WI38 (cell line): ENCODE results near the gene TXNIP.
"Not testable (repeated sequence)": the region's sequence is repeated elsewhere in the genome, so short reads cannot be mapped to it uniquely, and the experiment has no call there.

Experiments used
- H3K4me3 ChIP-seq: 2 replicates; pipeline ENCODE4 v1.5.1; 2011; ENCODE audit warnings: low read depth, mild to moderate bottlenecking, control low read depth, low read length
- CTCF ChIP-seq: IDR thresholded peaks from 2 replicates; pipeline ENCODE4 v1.5.1; 2012; ENCODE audit warnings: low read depth, mild to moderate bottlenecking, control low read depth, low read length

The TXNIP gene

GRCh38 chr1:146031476-146031875, 35.1 kb upstream of the TXNIP start:
- H3K4me3 ChIP-seq, result no peak overlapping the region
- TF ChIP-seq CTCF, result no peak

DNA sequence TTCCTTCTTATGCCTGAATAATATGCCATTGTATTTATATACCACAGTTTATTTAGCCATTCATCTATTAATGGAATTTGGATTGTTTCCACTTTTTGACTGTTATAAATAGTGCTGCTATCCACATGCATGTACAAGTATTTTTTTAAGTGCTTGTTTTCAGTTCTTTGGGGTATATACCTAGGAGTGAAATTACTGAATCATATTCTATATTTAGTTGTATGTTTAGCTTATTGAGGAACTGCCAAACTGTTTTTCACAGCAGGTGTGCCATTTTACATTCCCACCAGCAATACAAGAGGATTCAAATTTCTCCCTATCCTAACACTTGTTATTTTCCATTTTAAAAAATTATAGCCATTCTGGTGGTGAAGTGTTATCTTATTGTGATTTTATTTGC, 32.7 kb upstream of the TXNIP start:
- TF ChIP-seq CTCF, result no peak
- H3K4me3 ChIP-seq, result no peak overlapping the region

DNA sequence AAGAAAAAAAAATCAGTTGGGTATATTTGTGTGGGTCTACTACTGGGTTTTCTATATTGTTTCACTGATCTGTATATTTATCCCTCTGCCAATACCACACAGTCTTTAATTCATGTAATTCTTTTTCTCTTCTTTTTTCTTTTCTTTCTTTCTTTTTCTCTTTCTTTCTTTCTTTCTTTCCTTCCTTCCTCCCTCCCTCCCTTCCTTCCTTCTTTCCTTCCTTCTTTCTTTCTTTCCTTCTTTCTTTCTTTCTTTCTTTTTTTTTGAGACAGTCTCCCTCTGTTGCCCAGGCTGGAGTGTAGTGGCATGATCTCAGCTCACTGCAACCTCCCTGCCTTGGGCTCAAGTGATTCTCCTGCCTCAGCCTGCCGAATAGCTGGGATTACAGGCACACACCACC, 30.3 kb upstream of the TXNIP start:
- H3K4me3 ChIP-seq, result not testable (repeated sequence)

DNA sequence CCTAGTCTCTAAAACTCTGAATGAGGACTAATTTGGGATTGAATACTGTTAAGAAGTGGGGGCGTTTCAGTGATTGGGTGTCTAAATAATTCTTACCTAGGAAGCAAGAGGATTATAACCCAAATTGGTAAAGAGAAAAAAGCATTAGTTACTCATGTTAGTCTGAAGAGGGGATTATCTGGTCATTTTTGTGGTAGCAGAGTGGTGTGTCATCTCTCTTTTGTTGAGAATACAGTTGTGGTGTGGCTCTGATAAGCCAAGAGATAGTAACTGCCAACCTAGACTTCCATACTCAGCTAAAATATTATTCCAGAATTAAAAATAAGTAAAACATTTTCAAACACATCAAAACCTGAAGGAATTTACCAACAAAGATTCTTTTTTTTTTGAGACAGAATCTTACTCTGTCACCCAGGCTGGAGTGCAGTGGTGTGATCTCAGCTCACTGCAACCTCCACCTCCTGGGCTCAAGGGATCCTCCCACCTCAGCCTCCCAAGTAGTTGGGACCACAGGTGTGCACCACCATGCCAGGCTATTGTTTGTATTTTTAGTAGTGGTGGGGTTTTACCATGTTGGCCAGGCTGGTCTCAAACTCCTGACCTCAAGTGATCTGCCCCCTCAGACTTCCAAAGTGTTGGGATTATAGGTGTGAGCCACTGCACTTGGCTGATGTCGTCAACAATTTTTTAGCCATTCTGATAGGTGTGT, 29.6 kb upstream of the TXNIP start:
- not testable (repeated sequence) for H3K4me3 ChIP-seq

DNA sequence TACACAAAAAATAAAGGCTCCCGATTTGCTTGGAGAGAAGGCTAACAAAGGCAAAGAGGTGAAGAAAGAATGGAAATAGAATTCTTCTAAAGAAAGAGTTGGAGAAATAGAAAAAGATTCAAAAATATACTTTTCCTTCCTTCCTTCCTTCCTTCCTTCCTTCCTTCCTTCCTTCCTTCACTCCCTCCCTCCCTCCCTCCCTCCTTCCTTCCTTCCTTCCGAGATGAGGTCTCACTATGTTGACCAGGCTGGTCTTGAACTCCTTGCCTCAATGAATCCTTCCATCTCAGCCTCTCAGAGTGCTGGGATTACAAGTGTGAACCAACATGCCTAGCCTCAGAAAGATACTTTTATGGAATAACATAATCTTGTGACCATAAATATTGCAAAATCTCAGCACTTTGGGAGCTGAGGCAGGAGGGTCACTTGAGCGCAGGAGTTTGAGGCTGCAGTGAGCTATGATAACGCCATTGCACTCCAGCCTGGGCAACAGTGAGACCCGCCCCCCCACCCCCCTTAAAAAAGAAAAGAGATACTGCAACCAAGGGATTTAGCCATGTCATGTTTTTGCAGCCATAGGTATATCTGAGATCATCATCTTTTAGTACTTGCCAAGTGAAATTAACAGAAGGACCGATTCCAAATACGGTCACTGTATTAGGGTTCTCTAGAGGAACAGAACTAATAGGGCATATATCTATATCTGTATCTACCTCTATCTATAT, 26.2 kb upstream of the TXNIP start:
- no peak for TF ChIP-seq CTCF
- H3K4me3 ChIP-seq, result no peak overlapping the region

GRCh38 chr1:146021622-146022402, 25.4 kb upstream of the TXNIP start, which contains the start of gene HJV:
HJV (minus strand) TSS chr1:146021735; CDS start chr1:146020231, 1,504 bp downstream.
- no peak within 1 kb of the TSS for H3K4me3 ChIP-seq
- no peak for TF ChIP-seq CTCF

DNA sequence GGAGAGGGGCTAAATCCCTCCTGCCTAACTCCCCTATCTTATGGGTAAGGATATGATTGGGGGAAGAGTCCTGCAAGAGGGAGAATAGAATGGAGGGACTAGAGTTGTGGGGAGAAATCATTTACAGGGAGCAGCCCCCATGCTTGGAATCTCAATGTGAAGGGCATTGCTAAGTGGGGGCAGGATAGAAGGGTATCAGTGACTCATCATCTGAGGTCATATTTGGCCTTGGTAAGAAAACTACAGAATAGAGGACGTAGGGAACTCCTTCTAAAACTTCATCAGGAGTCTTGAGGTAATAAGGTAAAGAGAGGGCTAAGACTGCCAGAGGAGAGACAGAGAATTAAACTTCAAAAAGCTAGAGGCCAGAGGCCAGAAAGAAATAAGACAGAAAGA, 24.7 kb upstream of the TXNIP start:
- H3K4me3 ChIP-seq, result no peak overlapping the region
- no peak for TF ChIP-seq CTCF
